ENCODE measurements around the gene SLC12A4. TPM values are rescaled to one million over a fixed set of nuclear protein-coding genes. Genes with fewer than 3 reads are reported as not detected.

SLC12A4 gene
- total and polyA plus RNA-seq, 4 donors, result 32.9 to 103 (median 65.9) TPM

DNA sequence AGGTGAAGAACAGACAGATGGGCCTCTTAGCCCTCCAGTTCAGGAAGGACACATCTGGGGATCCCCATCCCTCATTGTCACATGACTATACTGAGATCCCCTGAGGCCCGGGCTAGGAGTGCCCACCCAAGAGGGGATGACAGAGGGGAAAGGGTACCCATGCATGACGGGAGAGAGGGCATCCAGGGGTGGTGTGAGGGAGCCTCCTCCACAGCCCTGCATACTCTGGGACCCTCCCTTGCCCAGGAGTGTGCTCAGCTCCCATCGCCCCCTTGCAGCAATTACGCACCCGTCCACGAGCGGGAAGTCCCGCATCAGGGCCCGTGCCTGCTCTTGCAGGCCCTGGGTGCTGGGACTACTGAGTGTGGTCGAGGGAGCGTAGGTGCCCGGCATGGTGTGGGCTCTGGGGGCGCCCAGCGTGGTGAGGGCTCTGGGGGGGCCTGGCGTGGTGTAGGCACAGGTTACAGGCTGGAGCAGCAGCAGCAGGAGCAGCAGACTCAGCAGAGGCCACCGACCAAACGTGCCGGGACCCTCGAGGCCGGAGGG is 24.3 kb upstream of the SLC12A4 start:
- Histone ChIP-seq H3K27ac (ENCODE audit: low read depth in 1 of 2, low read length in 1 of 2) (peak overlapping the region in 1 of 2 donors; percentile 67), H3K4me1 (ENCODE audit: control insufficient read depth in 5 of 5, insufficient read depth in 5 of 5, low read length in 5 of 5) (peaks cover 0 to 9% (median 0%) of the 10 kb centered on the region in 5 donors), H3K27me3 (ENCODE audit: control insufficient read depth in 3 of 3, insufficient read depth in 3 of 3, low read length in 2 of 3) (no peaks in the 10 kb centered on the region), H3K4me3 (no peak overlapping the region), H3K36me3 (ENCODE audit: control insufficient read depth in 4 of 4, insufficient read depth in 4 of 4, low read length in 4 of 4) (no peaks in the 10 kb centered on the region), H3K9me3 (ENCODE audit: control insufficient read depth in 4 of 4, insufficient read depth in 3 of 4, low read length in 3 of 4) (no peaks in the 10 kb centered on the region), H3K9ac (ENCODE audit: insufficient read depth in 1 of 2, low read length in 2 of 2) (no peak overlapping the region)
- WGBS, 2 donors, result 79 to 85% methylated on average over 20 of the region's 20 CpGs
- DNase-seq, result no peak
- TF ChIP-seq, protein P1, sequence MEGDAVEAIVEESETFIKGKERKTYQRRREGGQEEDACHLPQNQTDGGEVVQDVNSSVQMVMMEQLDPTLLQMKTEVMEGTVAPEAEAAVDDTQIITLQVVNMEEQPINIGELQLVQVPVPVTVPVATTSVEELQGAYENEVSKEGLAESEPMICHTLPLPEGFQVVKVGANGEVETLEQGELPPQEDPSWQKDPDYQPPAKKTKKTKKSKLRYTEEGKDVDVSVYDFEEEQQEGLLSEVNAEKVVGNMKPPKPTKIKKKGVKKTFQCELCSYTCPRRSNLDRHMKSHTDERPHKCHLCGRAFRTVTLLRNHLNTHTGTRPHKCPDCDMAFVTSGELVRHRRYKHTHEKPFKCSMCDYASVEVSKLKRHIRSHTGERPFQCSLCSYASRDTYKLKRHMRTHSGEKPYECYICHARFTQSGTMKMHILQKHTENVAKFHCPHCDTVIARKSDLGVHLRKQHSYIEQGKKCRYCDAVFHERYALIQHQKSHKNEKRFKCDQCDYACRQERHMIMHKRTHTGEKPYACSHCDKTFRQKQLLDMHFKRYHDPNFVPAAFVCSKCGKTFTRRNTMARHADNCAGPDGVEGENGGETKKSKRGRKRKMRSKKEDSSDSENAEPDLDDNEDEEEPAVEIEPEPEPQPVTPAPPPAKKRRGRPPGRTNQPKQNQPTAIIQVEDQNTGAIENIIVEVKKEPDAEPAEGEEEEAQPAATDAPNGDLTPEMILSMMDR (IDR thresholded peaks at IDR 0.05; ENCODE audit: control extremely low read depth, extremely low read depth), result no peak
- no peak for ATAC-seq (ENCODE audit: insufficient read depth, low FRiP score)

- WGBS, 2 donors, result 78 to 91% methylated on average over 6 of the region's 6 CpGs
- H3K27ac ChIP-seq (ENCODE audit: low read depth in 1 of 2, low read length in 1 of 2), result no peak overlapping the region
- H3K9me3 ChIP-seq (ENCODE audit: control insufficient read depth in 4 of 4, insufficient read depth in 3 of 4, low read length in 3 of 4), result no peaks in the 10 kb centered on the region
- H3K9ac ChIP-seq (ENCODE audit: insufficient read depth in 1 of 2, low read length in 2 of 2), result no peak overlapping the region
- H3K4me1 ChIP-seq (ENCODE audit: control insufficient read depth in 5 of 5, insufficient read depth in 5 of 5, low read length in 5 of 5), result peaks cover 0 to 9% (median 0%) of the 10 kb centered on the region in 5 donors
- ATAC-seq (ENCODE audit: insufficient read depth, low FRiP score) (no peak), DNase-seq (no peak)
- H3K27me3 ChIP-seq (ENCODE audit: control insufficient read depth in 3 of 3, insufficient read depth in 3 of 3, low read length in 2 of 3), result no peaks in the 10 kb centered on the region
- TF ChIP-seq, protein P1 (IDR thresholded peaks at IDR 0.05; ENCODE audit: control extremely low read depth, extremely low read depth), result no peak
- H3K36me3 ChIP-seq (ENCODE audit: control insufficient read depth in 4 of 4, insufficient read depth in 4 of 4, low read length in 4 of 4), result no peaks in the 10 kb centered on the region
- no peak overlapping the region for H3K4me3 ChIP-seq
These were observed 21.6 kb upstream of the SLC12A4 start for GRCh38 chr16:67990018-67990386.

DNA sequence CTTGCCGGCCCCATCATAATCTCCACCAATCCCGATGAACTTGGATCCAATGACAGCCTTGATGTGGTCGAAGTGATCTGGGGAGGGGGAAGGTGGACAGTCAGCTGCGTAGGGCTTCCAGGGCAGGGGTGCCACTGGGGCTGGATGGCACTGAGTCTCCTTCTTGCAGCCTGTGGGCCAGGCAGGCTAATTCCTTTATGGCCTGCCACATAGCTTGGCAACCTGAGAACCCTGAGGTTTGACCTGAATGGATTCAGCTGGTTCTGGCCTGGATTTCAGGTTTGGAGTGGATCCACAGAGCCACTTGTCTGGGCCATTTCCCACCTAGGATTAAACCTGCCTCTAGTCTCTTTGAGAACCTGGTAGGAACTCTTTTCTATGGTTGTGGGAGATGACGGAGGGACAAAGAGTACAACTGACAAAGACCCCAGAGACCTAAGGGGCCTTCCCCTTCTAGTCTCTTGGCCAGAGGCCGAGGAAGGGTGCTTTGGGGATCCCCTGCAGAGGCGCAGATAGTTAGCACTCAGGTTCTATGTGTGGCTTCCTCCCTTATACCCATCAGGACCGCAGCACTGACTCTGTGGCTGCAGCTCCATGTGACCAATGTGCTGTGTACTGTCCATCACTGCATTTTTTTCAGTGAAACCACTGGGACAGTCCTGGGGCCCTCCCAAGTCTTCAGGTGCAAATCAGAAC is 21.0 kb upstream of the SLC12A4 start:
- 89 to 90% methylated on average over 8 of the region's 8 CpGs for WGBS, 2 donors
- DNase-seq (no peak), ATAC-seq (ENCODE audit: insufficient read depth, low FRiP score) (no peak)
- no peaks in the 10 kb centered on the region for H3K9me3 ChIP-seq (ENCODE audit: control insufficient read depth in 4 of 4, insufficient read depth in 3 of 4, low read length in 3 of 4)
- TF ChIP-seq, protein P1 (IDR thresholded peaks at IDR 0.05; ENCODE audit: control extremely low read depth, extremely low read depth), result no peak
- H3K36me3 ChIP-seq (ENCODE audit: control insufficient read depth in 4 of 4, insufficient read depth in 4 of 4, low read length in 4 of 4), result no peaks in the 10 kb centered on the region
- H3K27me3 ChIP-seq (ENCODE audit: control insufficient read depth in 3 of 3, insufficient read depth in 3 of 3, low read length in 2 of 3), result no peaks in the 10 kb centered on the region
- H3K27ac ChIP-seq (ENCODE audit: low read depth in 1 of 2, low read length in 1 of 2), result no peak overlapping the region
- H3K9ac ChIP-seq (ENCODE audit: insufficient read depth in 1 of 2, low read length in 2 of 2), result no peak overlapping the region
- no peak overlapping the region for H3K4me3 ChIP-seq
- H3K4me1 ChIP-seq (ENCODE audit: control insufficient read depth in 5 of 5, insufficient read depth in 5 of 5, low read length in 5 of 5), result peaks cover 0 to 9% (median 0%) of the 10 kb centered on the region in 5 donors

All from lung (tissue), 12 donors.